HG02763 (cell line): ENCODE data around the gene RBM24.
"Not testable (repeated sequence)": the region's sequence is repeated elsewhere in the genome, so short reads cannot be mapped to it uniquely, and the experiment has no call there.

Source experiments
- ATAC-seq: cut with Tn5 transposase; IDR thresholded peaks from one replicate; pipeline ENCODE4 v1.9.1; 2021; ENCODE audit warnings: mild to moderate bottlenecking, moderate library complexity; ENCODE audit not compliant: unreplicated experiment

RBM24 gene

GRCh38 chr6:17289630-17290061, 8.5 kb downstream of the RBM24 start:
- ATAC-seq, result no peak

GRCh38 chr6:17291778-17292177, 10.6 kb downstream of the RBM24 start:
- ATAC-seq, result no peak

GRCh38 chr6:17292600-17293133, 11.5 kb downstream of the RBM24 start:
- no peak for ATAC-seq

- no peak for ATAC-seq
These were observed 12.2 kb downstream of the RBM24 start for GRCh38 chr6:17293395-17293794.

- no peak for ATAC-seq
These were observed 16.3 kb downstream of the RBM24 start for GRCh38 chr6:17297271-17298080.

GRCh38 chr6:17298257-17298656, 17.1 kb downstream of the RBM24 start:
- ATAC-seq, result no peak

- no peak for ATAC-seq
These were observed 18.1 kb downstream of the RBM24 start for GRCh38 chr6:17299222-17299621.

- ATAC-seq, result no peak
These were observed 18.6 kb downstream of the RBM24 start for GRCh38 chr6:17299750-17300149.

- ATAC-seq, result no peak
These were observed 19.5 kb downstream of the RBM24 start for GRCh38 chr6:17300637-17301036.

- ATAC-seq, result no peak
These were observed 22.3 kb downstream of the RBM24 start for GRCh38 chr6:17303444-17303843.

GRCh38 chr6:17305219-17306001, 24.2 kb downstream of the RBM24 start:
- no peak for ATAC-seq

GRCh38 chr6:17311595-17312311, 30.6 kb downstream of the RBM24 start:
- no peak for ATAC-seq

GRCh38 chr6:17313238-17313637, 32.1 kb downstream of the RBM24 start:
- not testable (repeated sequence) for ATAC-seq

GRCh38 chr6:17313971-17314370, 32.8 kb downstream of the RBM24 start:
- no peak for ATAC-seq

- ATAC-seq, result no peak
These were observed 34.1 kb downstream of the RBM24 start for GRCh38 chr6:17315262-17315661.

GRCh38 chr6:17318435-17319165, 37.4 kb downstream of the RBM24 start:
- no peak for ATAC-seq

GRCh38 chr6:17320266-17320665, 39.1 kb downstream of the RBM24 start:
- ATAC-seq, result not testable (repeated sequence)

GRCh38 chr6:17331238-17331637, 50.1 kb downstream of the RBM24 start:
- ATAC-seq, result no peak

GRCh38 chr6:17334265-17334664, 53.1 kb downstream of the RBM24 start:
- ATAC-seq, result no peak

GRCh38 chr6:17336425-17336824, 55.3 kb downstream of the RBM24 start:
- no peak for ATAC-seq

GRCh38 chr6:17339308-17339670, 58.1 kb downstream of the RBM24 start:
- ATAC-seq, result no peak
